ENCODE data around the gene ACYP1. TPM values are rescaled to one million over a fixed set of nuclear protein-coding genes. Genes with fewer than 3 reads are reported as not detected.

ACYP1 gene
- total RNA-seq, 4 donors from 2014 or later: 6.6 to 36.0 (median 23.2) TPM

- DNase-seq: no peak
- H3K36me3 ChIP-seq: no peaks in the 10 kb centered on the region
- no peaks in the 10 kb centered on the region for H3K9me3 ChIP-seq
- intact Hi-C loops (cut with DNase I; ENCODE audit: low total_unique reads) (no loop called here), in situ Hi-C loops (cut with MboI; ENCODE audit: low pct_ligation_motif_present in 1 of 4, low pct_unique_long_range_greater_than_20kb in 1 of 4, low sequenced_read_pairs in 3 of 4) (no loop called here)
- peaks cover 13 to 49% (median 29%) of the 10 kb centered on the region in 4 donors for H3K4me1 ChIP-seq
- WGBS, 2 donors (ENCODE audit: low coverage in 1 of 2): 91 to 94% methylated on average over 1 of the region's 1 CpG
- H3K27ac ChIP-seq: peak overlapping the region in 1 of 4 donors; percentile 95
- TF ChIP-seq CTCF (IDR thresholded peaks at IDR 0.05) (no peak), POLR2A (IDR thresholded peaks at IDR 0.05) (no peak), POLR2AphosphoS5 (IDR thresholded peaks at IDR 0.05) (no peak), EP300 (IDR thresholded peaks at IDR 0.05; ENCODE audit: low read depth) (no peak)
- no peak overlapping the region for H3K4me3 ChIP-seq
- H3K27me3 ChIP-seq: no peaks in the 10 kb centered on the region
Observed at GRCh38 chr14:75067212-75067611, 3.4 kb upstream of the ACYP1 start.

GRCh38 chr14:75066691-75067090 lies 2.9 kb upstream of the ACYP1 start:
- no peak for TF ChIP-seq EP300 (IDR thresholded peaks at IDR 0.05; ENCODE audit: low read depth)
- no peak for TF ChIP-seq CTCF (IDR thresholded peaks at IDR 0.05)
- no peak for TF ChIP-seq POLR2A (IDR thresholded peaks at IDR 0.05)
- no peak for TF ChIP-seq POLR2AphosphoS5 (IDR thresholded peaks at IDR 0.05)
- in situ Hi-C loops (cut with MboI; ENCODE audit: low pct_ligation_motif_present in 1 of 4, low pct_unique_long_range_greater_than_20kb in 1 of 4, low sequenced_read_pairs in 3 of 4): no loop called here

GRCh38 chr14:75064205-75064567 lies 362 bp upstream of the ACYP1 start:
- H3K36me3 ChIP-seq: no peaks in the 10 kb centered on the region
- no peaks in the 10 kb centered on the region for H3K9me3 ChIP-seq
- peaks cover 6 to 32% (median 18%) of the 10 kb centered on the region in 4 donors for H3K4me1 ChIP-seq
- no peaks in the 10 kb centered on the region for H3K27me3 ChIP-seq
- TF ChIP-seq CTCF (IDR thresholded peaks at IDR 0.05) (no peak), POLR2AphosphoS5 (IDR thresholded peaks at IDR 0.05) (no peak), EP300 (IDR thresholded peaks at IDR 0.05; ENCODE audit: low read depth) (no peak), POLR2A (IDR thresholded peaks at IDR 0.05) (no peak)
- peak overlapping the region; percentile 79 to 89 (median 86) for H3K27ac ChIP-seq
- WGBS, 2 donors (ENCODE audit: low coverage in 1 of 2): 51 to 56% methylated on average over 4 to 8 of the region's 8 CpGs
- in situ Hi-C loops (cut with MboI; ENCODE audit: low pct_ligation_motif_present in 1 of 4, low pct_unique_long_range_greater_than_20kb in 1 of 4, low sequenced_read_pairs in 3 of 4) (no loop called here), intact Hi-C loops (cut with DNase I; ENCODE audit: low total_unique reads) (no loop called here)
- no peak for DNase-seq
- peak overlapping the region in 3 of 4 donors; percentile 74 to 96 (median 74) for H3K4me3 ChIP-seq

More at GRCh38 chr14:75066691-75067090, 2.9 kb upstream of the ACYP1 start:
- Histone ChIP-seq H3K27me3 (no peaks in the 10 kb centered on the region), H3K9me3 (no peaks in the 10 kb centered on the region), H3K4me3 (no peak overlapping the region), H3K36me3 (no peaks in the 10 kb centered on the region), H3K4me1 (peaks cover 13 to 49% (median 28%) of the 10 kb centered on the region in 4 donors), H3K27ac (no peak overlapping the region)
- 90 to 100% methylated on average over 1 to 3 of the region's 3 CpGs for WGBS, 2 donors (ENCODE audit: low coverage in 1 of 2)
- intact Hi-C loops (cut with DNase I; ENCODE audit: low total_unique reads): no loop called here
- DNase-seq: no peak

GRCh38 chr14:75063013-75063412 lies 811 bp downstream of the ACYP1 start:
- no peaks in the 10 kb centered on the region for H3K9me3 ChIP-seq
- intact Hi-C loops (cut with DNase I; ENCODE audit: low total_unique reads): no loop called here
- peaks cover 6 to 24% (median 15%) of the 10 kb centered on the region in 4 donors for H3K4me1 ChIP-seq
- H3K4me3 ChIP-seq: peak overlapping the region; percentile 74 to 96 (median 85)
- no peak for TF ChIP-seq EP300 (IDR thresholded peaks at IDR 0.05; ENCODE audit: low read depth)
- no peak for TF ChIP-seq POLR2AphosphoS5 (IDR thresholded peaks at IDR 0.05)
- no peak for TF ChIP-seq CTCF (IDR thresholded peaks at IDR 0.05)
- no peak for TF ChIP-seq POLR2A (IDR thresholded peaks at IDR 0.05)
- in situ Hi-C loops (cut with MboI; ENCODE audit: low pct_ligation_motif_present in 1 of 4, low pct_unique_long_range_greater_than_20kb in 1 of 4, low sequenced_read_pairs in 3 of 4): no loop called here
- no peaks in the 10 kb centered on the region for H3K27me3 ChIP-seq
- WGBS, 2 donors (ENCODE audit: low coverage in 1 of 2): 8 to 17% methylated on average over 1 to 5 of the region's 5 CpGs
- H3K36me3 ChIP-seq: no peaks in the 10 kb centered on the region
- no peak for DNase-seq
- peak overlapping the region; percentile 79 to 89 (median 86) for H3K27ac ChIP-seq
